GM21360 (cell line): Measurements from ENCODE around the gene HRC.
"Not testable (repeated sequence)": the region's sequence is repeated elsewhere in the genome, so short reads cannot be mapped to it uniquely, and the experiment has no call there.

Experiments used
- ATAC-seq: cut with Tn5 transposase; IDR thresholded peaks from one replicate; pipeline ENCODE4 v1.9.1; 2021; ENCODE audit warnings: mild to moderate bottlenecking, moderate library complexity; ENCODE audit not compliant: unreplicated experiment

The HRC gene

DNA sequence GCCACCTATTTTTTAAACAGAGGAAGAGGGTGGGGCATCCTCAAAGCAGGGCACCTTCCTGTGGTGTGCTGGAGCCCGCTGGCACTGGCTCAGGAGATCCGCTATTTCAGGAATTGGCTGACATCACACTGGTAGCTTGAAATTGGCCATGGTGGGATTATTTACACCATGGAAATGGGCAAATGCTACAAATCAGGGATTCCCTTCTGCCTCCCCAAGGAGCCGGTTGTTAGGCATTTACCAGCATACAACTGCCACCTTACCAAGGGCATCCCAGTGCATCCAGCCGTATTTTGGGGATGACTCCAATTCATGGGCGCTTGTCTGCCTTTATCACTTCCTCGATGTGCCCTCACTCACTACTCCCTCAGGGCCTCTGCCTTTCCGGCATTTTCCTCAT lies 14.2 kb downstream of the HRC start:
- no peak for ATAC-seq

GRCh38 chr19:49136771-49137171 lies 18.4 kb downstream of the HRC start:
- ATAC-seq, result no peak

DNA sequence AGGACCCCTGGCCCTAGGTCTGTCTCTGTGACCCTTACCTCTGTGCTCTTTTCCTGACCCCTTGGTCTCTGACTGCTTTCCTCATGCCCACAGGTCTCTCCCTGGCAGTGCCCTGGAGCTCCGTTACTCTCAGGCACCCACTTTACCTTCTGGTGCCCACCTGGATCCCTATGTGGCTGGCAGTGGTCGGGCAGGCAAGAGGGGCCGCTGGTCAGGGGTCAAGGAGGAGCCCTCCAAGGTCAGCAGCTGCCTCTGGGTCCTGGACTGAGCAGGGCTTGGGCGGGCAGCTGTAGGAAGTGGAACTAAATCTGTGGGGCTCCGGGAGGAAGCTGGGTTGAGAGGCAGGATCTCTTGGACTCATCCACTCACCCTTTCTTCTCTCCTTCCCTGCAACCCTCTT lies 19.5 kb downstream of the HRC start:
- ATAC-seq, result no peak

GRCh38 chr19:49133621-49134454 lies 21.4 kb downstream of the HRC start:
- no peak for ATAC-seq

- no peak for ATAC-seq
Observed at GRCh38 chr19:49132974-49133609, 22.1 kb downstream of the HRC start.

DNA sequence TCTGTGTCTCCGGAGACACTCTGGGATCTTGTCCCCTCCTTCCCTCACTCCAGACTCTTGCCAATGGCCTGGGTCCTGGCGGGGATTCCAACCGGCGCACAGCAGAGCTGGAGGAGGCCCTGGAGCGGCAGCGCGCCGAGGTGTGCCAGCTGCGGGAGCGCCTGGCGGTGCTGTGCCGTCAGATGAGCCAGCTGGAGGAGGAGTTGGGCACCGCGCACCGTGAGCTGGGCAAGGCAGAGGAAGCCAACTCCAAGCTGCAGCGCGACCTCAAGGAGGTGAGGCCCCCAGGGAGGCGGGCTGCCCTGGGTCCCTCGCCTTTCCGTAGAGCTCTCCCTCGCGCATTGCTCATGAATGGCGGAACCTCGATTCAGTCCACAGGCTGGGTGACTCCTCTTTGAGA lies 24.9 kb downstream of the HRC start:
- no peak for ATAC-seq

DNA sequence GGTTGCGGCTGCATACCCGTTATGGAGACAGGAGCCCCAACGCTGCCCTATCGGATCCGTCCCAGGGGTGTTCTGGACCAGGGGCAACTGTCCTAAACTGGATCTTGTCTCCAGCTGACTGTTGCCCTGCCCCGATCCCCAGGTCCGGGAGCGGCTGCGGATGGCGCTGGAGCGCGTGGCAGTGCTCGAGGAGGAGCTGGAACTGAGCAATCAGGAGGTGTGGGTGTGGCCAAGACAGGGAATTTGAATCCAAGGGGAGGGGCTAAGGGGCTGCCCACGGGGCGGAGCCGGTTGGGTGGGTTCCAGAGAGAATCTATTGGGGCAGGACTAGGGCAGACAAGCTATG lies 26.0 kb downstream of the HRC start:
- no peak for ATAC-seq

GRCh38 chr19:49128545-49129237 lies 26.5 kb downstream of the HRC start:
- ATAC-seq, result no peak

GRCh38 chr19:49127674-49128544 lies 27.3 kb downstream of the HRC start:
- ATAC-seq, result peak; percentile 73

DNA sequence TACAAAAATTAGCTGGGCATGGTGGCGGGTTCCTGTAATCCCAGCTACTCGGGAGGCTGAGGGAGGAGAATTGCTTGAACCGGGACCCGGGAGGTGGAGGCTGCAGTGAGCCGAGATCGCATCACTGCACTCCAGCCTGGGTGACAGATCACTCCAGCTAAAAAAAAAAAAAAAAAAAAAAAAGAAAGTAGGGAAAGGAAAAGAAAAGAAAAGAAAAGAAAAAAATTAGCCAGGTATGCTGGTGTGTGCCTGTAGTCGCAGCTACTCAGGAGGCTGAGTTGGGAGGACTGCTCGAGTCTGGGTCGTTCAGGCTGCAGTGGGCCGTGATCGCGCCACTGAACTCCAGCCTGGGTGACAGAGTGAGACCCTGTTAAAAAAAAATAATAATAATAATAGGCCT lies 28.0 kb downstream of the HRC start:
- not testable (repeated sequence) for ATAC-seq

DNA sequence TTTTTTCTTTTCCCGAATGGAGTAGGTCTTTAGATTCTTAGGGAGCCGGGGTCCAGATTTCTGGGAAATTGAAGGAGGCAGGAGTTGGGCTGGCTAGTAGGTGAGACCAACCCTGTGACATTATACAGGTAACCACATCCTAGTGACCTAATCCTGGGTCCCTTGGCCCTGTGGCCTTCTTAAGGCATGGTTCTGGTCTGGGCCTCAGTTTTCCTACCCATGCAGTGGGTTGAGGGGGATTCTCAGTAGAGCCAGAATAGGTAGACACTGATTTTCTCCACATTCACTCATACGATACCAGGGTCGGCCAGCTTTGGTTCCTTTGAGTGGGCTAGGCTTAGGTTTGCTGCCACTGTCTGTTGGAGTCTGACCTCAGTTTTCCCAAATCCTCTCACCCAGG lies 28.6 kb downstream of the HRC start:
- no peak for ATAC-seq

DNA sequence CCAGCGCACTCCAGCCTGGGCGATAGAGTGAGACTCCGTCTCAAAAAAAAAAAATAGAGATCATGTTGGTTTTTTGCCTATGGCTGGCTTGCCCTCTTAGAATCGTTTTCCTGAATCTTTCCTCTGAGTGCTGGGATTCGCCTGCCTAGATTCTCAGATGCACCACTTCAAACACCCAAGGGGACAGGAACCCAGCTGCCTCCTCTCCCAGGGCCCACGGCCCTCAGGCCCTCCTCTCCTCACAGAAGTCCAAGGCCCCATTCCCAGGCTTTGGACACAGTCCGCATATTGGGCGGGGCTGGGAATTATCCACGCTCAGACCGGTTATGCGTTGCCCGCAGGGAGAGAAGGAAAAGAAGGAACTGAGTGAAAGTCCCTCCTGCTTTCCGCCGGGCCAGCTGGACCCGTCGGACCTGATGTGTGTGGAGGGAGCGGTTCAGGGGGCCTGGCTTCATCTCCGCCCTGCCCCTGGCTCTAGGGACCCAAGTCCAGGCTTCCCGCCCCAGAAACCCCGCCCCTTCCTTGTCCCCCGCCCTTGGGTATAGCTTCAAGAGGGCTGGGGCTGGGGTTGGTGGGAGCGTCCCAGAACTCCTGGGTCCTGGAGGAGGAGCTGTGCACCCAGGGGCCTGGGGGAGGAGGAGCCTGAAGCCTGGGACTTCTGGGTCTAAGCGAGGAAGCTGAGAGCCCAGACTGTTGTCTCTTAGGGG lies 30.0 kb downstream of the HRC start:
- no peak for ATAC-seq

DNA sequence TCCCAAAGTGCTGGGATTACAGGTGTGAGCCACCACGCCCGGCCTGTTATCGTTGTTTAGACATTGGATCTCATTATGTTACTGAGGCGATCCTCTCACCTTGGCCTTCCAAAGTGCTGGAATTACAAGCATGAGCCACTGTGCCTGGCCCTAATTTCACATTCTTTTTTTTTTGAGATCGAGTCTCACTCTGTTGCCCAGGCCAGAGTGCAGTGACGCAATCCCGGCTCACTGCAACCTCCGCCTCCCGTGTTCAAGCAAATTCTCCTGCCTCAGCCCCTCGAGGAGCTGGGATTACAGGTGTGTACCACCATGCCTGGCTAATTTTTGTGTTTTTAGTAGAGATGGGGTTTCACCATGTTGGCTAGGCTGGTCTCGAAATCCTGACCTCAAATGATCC lies 31.9 kb downstream of the HRC start:
- ATAC-seq, result not testable (repeated sequence)

DNA sequence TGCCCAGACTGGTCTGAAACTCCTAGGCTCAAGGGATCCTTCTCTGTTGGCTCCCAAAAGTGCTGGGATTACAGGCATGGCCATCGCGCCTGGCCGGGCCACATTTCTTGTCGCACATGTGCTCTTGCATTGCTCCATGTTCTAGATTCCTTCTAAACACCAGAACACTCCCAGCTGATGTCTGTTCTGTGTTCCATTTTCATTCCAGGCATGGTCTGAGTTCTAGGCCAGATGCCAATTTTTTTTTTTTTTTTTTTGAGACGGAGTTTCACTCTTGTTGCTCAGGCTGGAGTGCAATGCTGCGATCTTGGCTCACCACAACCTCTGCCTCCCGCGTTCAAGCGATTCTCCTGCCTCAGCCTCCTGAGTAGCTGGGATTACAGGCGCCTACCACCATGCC lies 33.4 kb downstream of the HRC start:
- ATAC-seq, result not testable (repeated sequence)

- no peak for ATAC-seq
Observed at GRCh38 chr19:49120868-49121267, 34.3 kb downstream of the HRC start.

GRCh38 chr19:49120325-49120683 lies 34.9 kb downstream of the HRC start:
- no peak for ATAC-seq

GRCh38 chr19:49119411-49120324 lies 35.5 kb downstream of the HRC start, which contains the start of gene PPFIA3:
Gene PPFIA3, plus strand, starts transcription at chr19:49119544. Its CDS starts 8,330 bp downstream, at chr19:49127874.
- ATAC-seq, result no peak

DNA sequence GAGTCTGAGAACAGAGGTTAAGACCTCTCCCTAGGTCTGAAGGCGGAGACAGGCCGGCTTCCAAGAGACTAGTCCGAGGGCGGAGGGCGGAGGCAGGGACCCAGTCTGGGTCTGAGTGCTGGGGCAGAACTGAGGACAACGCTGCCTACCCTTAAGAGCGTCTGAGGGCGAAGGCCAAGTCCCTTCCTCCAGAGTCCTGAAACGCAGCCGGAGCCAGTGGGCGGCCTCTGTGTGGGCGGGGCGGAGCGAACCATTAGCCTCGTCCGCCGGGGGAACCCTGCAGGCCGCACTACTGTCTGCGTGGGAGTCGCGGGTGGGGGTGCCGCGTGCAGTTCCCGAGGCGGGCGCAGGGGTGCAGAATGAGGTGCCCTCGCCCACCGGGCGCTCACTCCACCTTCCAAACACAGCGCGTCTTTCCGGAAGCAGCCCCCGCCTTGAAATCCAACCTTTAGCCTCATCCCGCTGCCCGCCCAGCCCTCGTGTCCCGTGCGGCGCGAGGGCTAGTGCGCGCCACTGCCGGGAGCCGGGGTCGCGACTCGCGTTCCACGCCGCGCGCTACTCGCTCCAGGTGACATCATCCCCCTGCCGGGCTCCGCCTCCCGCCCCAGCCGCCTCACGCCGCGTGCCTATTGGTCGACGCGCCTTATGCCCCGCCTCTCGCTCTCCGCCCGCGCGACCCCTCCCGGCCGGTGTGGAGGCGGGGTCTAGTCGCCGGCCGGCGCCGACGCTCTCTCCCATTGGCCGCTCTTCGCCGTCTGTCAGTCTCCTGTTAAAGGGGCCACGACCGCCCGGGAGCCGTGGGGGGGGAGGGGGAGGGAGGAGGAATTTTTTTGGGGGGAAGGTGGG lies 36.4 kb downstream of the HRC start, which contains the start of gene C19orf73:
TSS of gene C19orf73 (minus strand) at position 579 of the 846 bp plus-strand sequence. CDS start at position 458, 121 bp downstream.
- peak; percentile 56 for ATAC-seq
